Measurements from ENCODE around the gene PARVA. TPM values are rescaled to one million over a fixed set of nuclear protein-coding genes. Genes with fewer than 3 reads are reported as not detected.

The PARVA gene
- total RNA-seq, 1 experiment from 2014 or later, result 13.9 TPM

DNA sequence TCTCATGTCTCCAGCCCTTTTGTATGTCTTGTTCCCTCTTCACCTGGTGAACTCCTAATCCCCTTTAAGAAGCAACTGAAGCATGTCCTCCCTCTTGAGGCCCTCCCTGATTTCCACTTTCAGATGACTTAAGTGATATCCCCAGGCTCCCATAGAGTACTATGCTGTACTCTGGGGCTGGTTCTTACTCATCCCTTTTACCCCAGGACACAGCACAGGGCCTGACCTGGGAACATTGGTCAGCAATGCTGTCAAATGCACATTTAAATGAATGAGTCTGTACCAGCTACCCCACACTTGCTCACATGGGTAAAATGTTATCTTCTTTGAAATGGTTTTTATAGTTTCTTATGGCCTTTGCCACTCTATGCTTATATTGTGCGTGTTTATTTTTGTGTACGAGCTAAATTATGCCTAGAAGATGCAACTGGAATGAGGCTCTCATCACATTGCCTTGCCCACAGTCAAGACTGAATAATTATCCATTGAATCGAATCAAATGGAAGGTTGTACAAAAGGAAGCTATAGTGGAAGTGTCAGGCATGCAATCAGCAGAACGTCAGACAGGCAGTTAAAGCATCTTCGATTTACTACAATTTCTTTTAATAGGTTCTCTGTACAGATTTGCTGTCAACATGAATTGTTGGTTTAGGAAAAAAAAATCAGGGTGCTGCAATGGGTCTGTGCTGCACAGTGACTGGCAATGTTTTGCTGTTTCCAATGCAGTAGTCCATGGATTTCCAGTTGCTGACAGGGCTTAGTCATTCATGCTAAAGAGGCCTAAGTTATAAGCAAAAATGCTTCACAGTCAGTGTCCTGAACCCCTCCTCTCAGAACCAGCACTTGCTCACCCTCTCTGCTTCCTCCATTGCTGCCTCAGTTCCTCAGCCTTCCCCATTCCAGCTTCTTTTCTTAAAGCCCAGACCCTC lies 79.5 kb downstream of the PARVA start:
- no peak for DNase-seq (ENCODE audit: low spot score)

DNA sequence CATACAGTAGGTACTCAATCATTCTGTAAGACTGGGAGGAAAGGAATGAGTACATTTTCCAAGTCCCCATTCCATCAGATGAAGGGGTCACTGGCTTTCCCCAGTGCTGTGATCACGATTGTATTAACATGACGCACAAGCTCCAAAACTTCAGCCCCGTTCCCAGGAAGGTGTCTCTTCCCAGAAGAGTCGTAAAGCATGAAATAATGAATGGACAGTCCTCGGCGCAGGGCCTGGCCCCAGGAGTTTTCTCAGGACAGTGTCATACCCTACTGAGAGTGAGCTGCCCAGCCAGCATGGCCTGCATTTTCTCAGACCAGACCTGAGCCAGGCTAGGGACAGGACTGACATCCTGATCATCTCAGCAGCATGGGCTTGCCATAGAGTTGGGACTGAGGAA lies 80.7 kb downstream of the PARVA start:
- DNase-seq (ENCODE audit: low spot score), result no peak

DNA sequence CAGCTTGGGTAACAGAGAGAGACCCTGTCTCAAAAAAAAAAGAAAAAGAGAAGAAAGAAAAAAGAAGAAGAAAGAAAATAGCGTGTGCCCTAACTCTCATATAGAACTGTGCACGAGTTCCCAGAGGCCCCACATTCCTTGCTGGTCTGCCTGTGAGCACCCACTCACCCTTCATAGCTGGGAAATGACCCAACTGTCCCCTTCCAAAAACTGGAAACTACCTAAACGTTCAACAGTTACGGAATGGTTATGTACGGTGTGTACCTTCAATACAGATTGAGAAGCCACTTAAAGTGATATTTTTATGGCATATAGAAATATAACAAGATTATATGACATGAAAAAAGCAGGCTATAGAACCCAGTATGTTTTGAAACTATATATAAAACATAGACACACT lies 82.0 kb downstream of the PARVA start:
- no peak for DNase-seq (ENCODE audit: low spot score)

DNA sequence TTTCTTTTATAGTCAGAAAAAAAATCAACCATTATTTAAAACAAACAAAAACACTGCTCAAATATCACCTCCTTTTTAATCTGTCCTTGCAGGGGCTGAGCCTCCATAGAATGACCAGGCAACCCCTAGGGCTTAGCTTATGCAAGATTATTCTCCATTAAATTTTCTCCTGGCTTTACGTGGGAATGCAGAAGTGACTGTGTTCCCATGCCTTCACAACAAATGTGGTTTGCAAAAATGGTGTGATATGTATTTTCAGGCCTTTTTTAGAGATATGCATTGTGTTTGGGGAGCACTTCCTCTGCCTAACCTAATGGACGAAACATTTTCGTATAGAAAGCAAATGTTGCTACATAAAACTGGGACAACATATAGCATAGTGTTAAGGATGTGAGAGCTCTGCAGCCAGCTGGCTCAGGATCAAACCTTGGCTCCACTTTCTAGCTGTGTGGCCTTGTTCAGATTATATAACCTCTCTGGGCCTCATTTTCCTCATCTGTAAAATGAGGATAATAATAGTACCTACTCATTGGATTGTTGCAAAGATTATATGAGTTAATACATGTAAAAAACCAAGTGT lies 82.6 kb downstream of the PARVA start:
- no peak for DNase-seq (ENCODE audit: low spot score)

DNA sequence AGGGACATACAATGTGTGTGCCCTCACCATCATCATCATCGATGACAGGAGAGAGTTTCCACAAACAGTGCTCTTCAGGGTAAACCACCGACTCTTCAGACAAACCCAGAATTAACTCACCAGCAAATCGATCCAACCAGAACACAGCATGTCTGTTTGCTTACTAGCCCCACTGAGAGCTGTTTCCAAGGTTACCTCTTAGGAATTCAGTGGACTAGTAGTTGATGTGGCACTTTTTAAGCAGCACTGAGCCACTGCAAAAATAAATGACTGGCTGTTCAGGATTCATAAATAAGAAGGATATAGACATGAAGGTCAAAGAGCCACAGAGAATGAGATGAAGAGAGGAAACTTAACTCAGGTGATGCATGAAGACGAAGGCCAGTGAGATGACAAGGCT lies 83.1 kb downstream of the PARVA start:
- no peak for DNase-seq (ENCODE audit: low spot score)

DNA sequence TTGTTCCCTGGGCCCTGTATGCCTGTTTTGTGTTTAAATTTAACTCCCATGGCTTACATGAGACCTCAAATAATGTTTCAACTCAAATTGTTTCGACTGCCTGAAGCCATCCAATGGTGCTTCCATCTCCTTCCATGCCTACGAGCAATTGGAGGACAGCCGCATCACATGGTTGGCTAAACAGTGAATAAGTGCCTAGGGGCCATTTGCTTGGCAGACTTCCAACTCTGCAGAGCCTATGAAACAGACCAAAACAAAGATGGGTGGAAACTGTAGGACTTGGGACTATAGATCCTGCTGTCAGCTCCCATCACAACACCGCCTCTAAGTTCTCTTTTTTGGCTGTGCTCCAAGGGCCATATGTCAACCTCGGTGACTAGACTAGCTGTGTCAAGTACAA lies 84.1 kb downstream of the PARVA start:
- no peak for DNase-seq (ENCODE audit: low spot score)

DNA sequence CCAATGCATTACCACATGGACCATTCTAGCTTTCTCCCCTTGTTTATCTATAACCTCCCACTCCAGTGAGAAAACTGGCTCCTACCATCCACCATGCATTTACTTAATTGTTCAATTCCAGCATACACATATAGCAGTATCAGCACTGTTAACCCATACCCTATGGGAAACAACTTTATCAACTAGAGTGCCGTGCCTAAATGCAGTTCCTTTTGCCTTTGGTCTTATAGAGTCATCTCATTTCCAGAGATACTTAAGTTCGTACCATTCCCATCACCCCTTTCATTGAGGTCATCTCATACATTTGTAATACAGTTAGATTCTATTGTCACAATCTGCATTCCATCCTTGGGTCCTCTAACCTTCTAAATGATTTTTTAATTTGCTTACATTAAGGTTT lies 86.9 kb downstream of the PARVA start:
- no peak for DNase-seq (ENCODE audit: low spot score)

DNA sequence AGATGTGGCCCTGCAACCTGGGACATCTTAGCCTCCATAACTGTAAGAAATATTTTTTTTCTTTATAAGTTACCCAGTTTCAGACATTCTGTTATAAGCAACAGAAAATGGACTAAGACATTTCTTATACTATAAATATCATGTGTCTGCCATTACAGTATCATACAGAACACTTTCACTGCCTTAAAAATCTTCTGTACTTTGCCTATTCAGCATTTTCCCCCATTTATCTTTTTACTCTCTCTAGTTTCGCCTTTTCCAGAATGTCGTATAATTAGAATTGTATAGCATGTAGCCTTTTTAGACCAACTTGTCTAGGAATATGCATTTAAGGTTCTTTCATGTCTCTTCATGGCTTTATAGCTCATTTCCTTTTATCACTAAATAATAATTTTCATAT lies 88.0 kb downstream of the PARVA start:
- no peak for DNase-seq (ENCODE audit: low spot score)

DNA sequence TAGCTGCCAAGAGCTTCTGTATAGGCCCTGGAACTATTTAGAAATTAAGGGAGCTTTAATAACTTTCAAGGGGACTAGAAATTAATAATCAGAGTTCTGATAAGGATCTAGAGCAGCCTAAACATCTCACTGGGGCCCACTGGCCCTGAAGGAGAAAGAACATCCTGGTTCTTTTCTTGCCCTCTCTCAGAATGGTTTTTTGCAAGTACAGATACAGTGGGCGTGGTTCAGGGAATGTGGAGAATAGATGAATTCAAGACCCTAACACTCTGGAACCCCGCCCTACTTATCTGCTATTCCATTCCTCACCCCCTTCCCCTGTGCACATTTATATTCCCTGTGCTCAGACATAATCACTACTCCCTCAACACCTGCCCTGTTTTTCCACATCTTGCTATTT lies 90.2 kb downstream of the PARVA start:
- no peak for DNase-seq (ENCODE audit: low spot score)

DNA sequence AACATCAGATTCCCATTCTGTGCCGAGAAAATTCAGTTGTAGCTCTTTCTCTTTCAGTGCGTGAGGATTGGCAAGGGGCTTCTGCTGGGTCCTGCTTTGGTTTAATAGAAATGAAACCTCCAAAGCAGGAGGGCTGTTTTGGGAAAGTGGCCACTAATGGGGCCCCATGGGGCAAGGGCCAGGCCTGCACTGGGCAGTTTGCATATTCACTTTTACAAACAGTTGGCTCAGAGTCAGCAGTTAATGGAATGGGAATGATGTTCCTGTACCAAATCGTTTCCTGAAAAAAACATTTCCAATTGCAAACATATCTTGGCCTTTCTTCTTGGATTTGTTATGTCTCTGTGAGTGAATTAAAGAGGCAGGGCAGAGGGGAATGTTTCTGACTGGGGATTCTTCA lies 92.1 kb downstream of the PARVA start:
- DNase-seq (ENCODE audit: low spot score), result no peak

DNA sequence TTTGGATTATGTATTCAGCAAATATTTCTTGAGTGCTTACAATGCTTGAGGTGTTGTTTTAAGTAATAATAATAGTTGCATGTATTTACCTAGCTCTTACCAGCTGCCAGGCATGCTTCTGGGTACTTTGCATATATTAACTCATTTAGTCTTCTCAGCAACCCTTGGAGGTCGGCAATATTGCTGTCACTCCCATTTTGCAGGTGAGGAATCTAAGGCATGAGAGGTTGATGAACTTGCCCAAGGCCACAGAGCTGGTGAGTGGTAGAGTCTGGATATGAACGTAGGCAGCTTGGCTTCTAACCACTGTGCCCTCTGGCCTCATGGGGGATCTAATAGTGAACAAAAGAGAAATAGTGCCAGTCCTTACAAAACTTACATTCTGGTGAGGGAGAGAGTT lies 92.9 kb downstream of the PARVA start:
- no peak for DNase-seq (ENCODE audit: low spot score)

DNA sequence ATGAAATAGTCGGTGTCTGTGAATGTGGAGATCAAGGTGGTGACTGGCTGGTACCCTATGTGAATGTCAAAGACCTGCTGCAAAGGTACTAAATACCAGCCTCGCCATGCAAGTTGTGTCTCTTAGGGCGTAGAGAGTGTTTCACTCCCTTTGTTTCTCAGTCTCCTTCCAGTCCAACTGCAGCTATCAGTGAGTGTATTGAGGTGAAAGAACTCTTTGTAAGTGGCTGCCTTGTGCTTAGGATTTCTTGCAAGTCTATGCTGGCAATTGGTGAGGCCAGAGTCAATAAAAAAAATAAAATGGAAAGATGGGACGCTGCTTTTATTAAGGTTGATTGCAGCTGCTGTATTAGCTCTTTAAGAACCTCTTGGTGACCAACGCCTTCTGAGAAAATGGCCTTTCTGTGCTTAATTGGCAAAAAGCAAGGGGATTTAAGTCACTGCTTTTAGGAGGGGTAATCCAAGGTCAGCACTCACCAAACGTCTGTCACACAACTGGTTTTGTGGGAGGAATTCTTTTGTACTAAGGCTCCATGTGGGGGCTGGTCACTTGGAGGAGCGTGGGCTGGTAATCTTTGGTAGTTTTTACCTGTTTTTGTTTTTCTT lies 95.1 kb downstream of the PARVA start:
- no peak for DNase-seq (ENCODE audit: low spot score)

DNA sequence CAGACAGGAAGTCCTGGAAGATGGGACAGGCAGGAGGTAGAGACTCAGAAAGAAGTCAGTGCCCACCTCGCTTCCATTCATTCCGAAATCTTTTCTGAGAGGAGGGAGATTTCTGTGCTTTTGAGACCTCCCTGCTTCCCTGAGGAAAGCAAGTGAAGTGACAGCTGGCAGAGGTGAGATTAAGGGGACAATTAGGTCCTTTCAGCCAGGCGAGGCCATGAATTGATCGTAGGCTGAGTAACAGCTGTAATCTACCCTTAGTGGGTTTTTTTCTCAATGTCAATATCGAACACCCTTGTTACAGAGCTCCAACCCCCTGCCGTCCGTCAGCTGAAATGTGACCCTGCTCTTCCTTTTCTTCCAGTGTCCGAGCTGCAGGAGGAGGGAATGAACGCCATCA lies 96.0 kb downstream of the PARVA start:
- DNase-seq (ENCODE audit: low spot score), result no peak

DNA sequence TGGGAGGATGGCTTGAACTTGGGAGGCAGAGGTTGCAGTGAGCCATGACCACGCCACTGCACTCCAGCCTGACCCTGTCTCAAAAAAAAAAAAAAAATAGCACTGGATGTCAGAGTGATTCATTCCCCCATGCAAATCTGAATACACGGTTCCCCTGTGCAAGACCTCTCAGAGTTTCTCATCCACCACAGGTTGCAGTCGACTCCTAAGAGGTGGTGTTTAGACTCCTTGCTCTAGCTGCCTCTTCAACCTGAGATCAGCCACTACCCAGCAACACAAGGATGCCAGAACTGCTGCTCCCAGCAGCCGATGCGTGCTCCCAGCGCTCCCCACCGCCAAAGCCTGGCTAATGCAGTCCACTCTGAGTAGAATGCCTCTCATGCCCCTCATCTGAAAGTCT lies 97.5 kb downstream of the PARVA start:
- no peak for DNase-seq (ENCODE audit: low spot score)

DNA sequence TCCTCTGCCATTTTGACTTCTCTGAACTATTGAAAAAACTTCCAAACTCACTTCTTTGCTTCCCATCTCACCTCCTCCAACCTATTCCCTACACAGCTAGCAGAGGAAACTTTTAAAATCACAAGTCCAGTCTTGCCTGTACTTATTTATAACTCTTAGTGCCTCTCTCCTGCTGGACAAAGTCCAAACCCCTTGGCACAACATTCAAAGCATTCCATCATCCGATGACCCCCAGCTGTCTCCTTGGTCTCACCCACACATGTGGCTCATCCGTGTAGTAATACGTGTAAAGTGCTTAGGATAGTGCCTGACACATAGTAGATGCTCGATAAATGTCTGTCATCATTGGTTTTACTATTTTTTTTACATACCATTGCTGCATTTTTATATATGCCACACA lies 101.4 kb downstream of the PARVA start:
- DNase-seq (ENCODE audit: low spot score), result no peak

DNA sequence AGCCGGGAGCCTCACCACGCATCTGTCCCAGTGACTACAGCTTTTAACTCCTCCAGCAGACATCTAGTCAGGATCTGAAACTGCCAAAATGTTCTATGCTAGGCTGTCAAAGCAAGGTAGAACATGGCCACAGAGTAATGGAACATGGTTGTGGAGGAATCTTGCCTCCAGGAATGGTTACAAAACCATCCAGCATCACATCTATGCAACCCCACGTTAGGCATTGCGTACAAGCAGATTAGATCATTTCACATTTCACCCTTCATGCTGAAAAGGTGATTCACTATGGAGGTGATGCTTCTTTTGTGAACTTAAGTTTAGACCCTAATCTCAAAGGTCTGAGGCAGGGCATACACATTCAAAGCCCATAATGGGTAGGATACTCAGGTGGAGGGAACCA lies 103.0 kb downstream of the PARVA start:
- DNase-seq (ENCODE audit: low spot score), result no peak

DNA sequence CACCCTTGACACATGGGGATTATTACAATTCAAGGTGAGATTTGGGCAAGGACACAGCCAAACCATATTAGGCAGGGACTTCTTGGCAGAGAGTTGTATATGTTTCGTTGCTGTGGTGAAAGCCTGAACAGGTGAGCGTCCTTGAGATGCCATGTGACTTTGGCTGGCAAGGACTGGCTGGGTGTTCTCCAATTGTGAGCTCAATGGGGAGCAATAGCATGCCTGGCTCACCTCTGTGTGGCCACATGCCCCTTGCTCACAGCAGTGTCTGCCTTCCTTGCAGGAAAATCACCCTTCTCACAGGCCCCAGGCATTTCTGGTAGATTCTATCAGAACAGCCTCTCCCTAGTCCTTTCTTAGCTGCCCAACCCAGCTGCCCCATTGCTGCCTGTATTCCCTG lies 105.5 kb downstream of the PARVA start:
- DNase-seq (ENCODE audit: low spot score), result no peak

DNA sequence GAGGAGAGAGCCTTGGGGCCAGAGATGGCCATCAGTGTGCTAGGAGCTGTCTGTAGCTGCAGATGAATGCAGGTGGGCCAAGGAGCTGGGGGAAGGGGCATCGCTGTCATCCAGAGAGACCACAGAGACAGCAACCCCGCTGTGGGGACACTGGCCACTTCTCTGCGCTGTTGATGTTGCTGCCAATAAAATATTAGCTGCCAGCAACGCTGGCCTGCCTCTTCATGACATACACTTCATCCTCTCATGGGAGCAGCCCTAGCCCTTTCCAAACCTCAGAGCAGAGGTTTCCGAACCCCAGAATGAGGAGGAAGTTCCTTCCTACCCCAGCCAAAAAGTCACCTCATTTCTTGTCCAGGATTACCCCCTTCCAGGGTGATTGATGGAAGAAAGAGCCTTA lies 106.2 kb downstream of the PARVA start:
- DNase-seq (ENCODE audit: low spot score), result no peak

DNA sequence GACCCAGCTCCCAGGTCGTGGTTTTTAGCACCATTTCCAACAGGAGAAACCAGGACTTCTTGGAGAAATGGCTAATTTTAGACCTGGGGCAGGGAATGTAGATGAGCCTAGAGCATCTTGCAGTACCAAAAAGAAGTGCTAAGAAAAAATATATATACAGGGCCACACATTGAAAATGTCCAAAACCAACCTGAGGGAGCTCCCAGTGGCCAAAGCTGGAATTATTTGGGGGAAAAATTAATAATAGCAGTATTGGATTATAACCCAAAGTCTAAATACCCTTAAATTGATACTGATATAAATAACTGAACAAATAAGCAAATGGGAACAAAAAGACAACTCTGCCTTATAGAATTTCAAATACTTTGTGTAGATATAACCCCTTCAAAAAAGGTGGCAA lies 108.0 kb downstream of the PARVA start:
- DNase-seq (ENCODE audit: low spot score), result peak; percentile 40

DNA sequence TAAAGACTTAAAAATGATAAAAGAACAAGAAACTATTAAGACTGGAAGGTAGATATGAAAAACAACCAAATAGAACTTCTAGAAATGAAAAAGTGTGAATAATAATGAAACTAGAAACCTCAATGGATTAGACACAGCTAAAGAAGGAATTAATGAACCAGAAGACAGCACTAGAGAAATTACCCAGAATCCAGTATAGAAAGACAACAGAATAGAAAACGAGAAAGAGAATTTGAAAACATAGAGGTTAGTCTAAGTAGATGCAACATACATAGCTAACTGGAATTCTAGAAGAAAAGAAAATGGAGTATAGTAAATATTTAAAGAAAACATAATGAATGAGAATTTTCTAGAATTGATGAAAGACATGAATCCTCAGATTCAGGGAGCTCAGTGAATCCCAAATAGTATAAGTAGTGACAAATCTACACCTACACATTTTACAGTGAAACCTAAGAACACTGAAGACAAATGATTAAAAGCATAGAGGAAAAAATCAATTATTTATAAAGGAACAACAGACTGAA lies 111.9 kb downstream of the PARVA start:
- DNase-seq (ENCODE audit: low spot score), result no peak

DNA sequence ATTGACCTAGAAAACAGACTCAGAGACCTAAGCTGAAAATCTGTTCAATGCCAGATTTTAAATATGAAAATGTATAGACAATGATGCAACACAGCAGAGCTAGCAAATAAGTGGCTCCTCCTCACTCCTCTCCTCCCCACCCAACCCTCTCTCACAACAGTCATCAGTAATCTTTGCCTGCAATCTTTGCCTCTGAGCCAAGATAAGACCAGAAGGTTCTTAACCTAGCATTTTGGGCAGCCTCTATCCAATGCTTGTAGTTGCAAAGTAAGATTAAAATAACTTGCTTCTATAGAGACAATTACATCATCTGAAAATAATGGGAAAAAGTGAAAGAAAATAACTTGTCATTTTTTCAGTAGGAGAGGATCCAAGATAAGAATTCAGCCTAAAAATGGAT lies 117.3 kb downstream of the PARVA start:
- no peak for DNase-seq (ENCODE audit: low spot score)

DNA sequence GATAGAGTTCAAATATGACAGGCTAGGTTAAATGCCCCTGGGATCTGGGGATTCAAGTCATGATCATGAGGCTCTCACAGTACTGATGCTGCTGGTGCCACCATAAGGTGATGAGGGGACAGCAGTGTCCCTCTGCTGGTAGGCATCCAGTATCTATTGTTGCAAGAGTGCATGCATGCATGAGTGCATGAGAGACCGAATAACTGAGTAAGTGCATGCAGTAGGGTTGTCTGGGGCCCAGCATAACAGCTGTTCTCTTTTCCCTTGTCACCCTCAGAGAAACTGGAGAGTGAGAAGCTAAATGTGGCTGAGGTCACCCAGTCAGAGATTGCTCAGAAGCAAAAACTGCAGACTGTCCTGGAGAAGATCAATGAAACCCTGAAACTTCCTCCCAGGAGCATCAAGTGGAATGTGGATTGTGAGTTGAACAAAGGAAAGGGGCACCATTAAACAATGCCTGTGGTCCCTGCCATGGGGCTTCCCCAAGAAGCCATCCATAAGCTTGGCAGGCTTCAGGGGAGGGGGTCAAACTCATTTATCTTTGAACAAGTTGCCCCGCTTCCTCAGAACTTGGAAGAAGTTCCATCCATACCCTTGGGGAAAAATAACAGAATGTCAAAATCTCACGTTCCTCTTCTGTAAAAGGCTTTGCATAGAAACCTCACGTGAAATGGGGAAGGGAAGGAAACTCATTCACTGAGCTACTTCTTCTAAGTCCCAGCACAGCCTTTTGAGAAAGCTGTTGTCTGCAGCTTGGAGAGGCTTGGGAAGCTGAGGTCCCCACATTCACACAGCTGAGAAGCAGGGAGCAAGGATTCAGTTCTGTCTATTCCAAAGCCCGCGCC lies 119.0 kb downstream of the PARVA start:
- peak; percentile 48 for DNase-seq (ENCODE audit: low spot score)
